Astrocyte of the cerebellum (primary cell): Measurements from ENCODE around the gene CLIC3.

Experiments used
- DNase-seq: peaks from one replicate; pipeline ENCODE4 v3.0.0-alpha.2; 2011; ENCODE audit warnings: low read depth
- H3K4me3 ChIP-seq: 2 replicates; pipeline ENCODE4 v1.5.1; 2011; ENCODE audit warnings: mild to moderate bottlenecking, low read depth, low read length, moderate library complexity
- CTCF ChIP-seq: IDR thresholded peaks from 2 replicates; pipeline ENCODE4 v1.5.1; 2012; ENCODE audit warnings: low read length, low read depth, moderate library complexity, mild to moderate bottlenecking; ENCODE audit errors: missing control alignments
- in situ Hi-C: cut with HindIII; loops from 2 replicates; pipeline ENCODE4 v1.10.0; 2017; ENCODE audit warnings: low sequenced_read_pairs

CLIC3 gene

GRCh38 chr9:136972743-136973142 lies 23.6 kb downstream of the CLIC3 start:
- no peak for DNase-seq
- no peak overlapping the region for H3K4me3 ChIP-seq
- TF ChIP-seq CTCF: no peak
- in situ Hi-C loops: no loop called here

DNA sequence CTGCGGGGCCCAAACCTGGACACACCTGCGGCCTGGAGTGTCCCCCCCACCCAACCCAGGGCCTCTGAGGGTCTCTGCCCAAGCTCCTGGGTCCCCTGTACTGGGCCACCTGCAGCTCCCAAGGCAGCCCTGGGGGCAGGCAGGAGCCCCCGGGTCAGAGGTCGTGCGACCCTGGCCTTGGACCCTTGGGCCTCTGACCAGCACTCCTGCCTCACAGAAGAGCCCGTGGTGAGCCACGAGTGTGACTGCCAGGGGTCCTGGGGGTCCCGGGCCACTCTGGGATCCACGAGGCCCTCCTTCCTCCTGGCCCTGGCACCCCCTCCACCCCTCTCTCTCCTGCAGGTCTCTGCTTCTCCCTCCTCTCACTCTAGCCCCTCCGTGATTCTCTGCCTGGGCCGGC lies 24.0 kb downstream of the CLIC3 start:
- TF ChIP-seq CTCF: no peak
- no peak overlapping the region for H3K4me3 ChIP-seq
- in situ Hi-C loops: no loop called here
- no peak for DNase-seq

- no peak for TF ChIP-seq CTCF
- no peak for DNase-seq
- in situ Hi-C loops: no loop called here
- no peak overlapping the region for H3K4me3 ChIP-seq
Observed at GRCh38 chr9:136971746-136972145, 24.6 kb downstream of the CLIC3 start.

GRCh38 chr9:136970361-136970760 lies 26.0 kb downstream of the CLIC3 start:
- no peak for DNase-seq
- TF ChIP-seq CTCF: no peak
- H3K4me3 ChIP-seq: no peak overlapping the region
- in situ Hi-C loops: no loop called here

- in situ Hi-C loops: no loop called here
- no peak for TF ChIP-seq CTCF
- H3K4me3 ChIP-seq: no peak overlapping the region
- no peak for DNase-seq
Observed at GRCh38 chr9:136969774-136970173, 26.6 kb downstream of the CLIC3 start.

- in situ Hi-C loops: no loop called here
- TF ChIP-seq CTCF: no peak
- no peak for DNase-seq
- H3K4me3 ChIP-seq: no peak overlapping the region
Observed at GRCh38 chr9:136969150-136969549, 27.2 kb downstream of the CLIC3 start.
